GM18909 (cell line): ENCODE measurements around the gene FAM171A2.

ENCODE experiments used
- ATAC-seq: cut with Tn5 transposase; IDR thresholded peaks from one replicate; pipeline ENCODE4 v1.9.1; 2021; ENCODE audit warnings: mild to moderate bottlenecking; ENCODE audit not compliant: unreplicated experiment, poor library complexity

Gene FAM171A2

DNA sequence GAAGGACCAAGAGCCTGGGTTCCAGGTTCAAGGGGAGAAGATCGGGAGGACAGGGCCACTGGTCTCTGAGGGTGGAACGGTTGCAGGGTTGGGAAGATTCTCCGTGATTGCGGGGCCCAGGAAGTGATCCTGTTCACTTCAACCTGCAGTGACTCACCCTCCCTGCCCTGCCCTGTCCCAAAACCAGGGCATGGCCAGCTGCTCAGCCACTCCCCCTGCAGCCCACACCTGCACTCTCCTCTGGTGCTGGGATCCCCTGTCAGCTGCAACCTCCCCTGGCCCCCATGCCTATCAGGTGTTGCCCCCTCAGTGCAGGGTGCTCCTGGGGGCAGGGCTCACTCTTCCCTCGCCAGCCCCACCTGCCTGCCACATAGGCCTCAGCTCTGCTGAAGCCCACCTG is 54.2 kb downstream of the FAM171A2 start:
- no peak for ATAC-seq

GRCh38 chr17:44308865-44309264 is 54.8 kb downstream of the FAM171A2 start:
- no peak for ATAC-seq

DNA sequence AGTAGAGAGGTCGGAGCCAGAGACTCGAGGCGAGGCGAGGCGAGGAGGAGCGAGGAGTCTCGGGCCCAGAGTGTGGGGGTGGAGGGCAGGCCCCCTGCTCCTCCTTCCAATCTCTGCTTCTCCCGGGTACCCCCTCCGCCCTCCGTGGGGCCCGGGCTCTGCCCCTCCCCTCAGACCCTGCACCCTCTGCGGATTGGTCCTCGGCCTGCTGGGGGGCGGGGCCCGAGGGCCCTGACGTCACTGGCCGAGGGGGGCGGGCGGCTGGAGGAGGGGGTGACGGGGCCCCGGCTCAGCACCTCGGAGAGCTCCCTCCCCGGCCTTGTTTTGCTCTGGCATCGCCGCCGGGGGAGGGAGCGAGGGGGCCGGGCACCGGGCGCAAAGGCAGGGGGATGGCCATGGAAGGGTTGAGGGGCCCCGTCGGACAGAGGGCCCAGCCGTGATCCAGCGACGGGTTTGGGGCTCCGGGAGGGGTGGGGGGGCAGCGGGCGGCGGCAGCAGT is 55.3 kb downstream of the FAM171A2 start, which contains the start of gene RUNDC3A:
Gene RUNDC3A, plus strand, starts transcription at position 282 of the 499 bp plus-strand sequence. CDS start 232 bp downstream, outside the sequence.
- ATAC-seq: no peak

- no peak for ATAC-seq
Observed at GRCh38 chr17:44307387-44308186, 56.1 kb downstream of the FAM171A2 start.

DNA sequence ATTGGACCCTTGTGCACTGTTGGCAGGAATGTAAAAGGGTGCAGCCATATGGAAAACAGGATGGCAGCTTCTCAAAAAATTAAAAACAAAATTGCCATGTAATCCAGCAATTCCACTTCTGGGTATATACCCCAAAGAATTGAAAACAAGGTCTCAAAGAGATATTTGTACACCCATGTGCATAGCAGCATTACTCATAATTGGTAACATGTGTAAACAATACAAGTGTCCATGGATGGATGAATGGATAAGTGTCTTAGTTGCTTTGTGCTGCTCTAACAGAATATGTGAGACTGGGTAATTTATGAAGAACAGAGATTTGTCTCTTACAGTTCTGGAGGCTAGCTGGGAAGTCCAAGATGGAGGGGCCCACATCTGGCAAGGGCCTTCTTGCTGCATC is 59.0 kb downstream of the FAM171A2 start:
- ATAC-seq: no peak
